Gastrocnemius medialis (tissue), 4 donors: Measurements from ENCODE around the gene MED6.

ENCODE experiments used
- POLR2A ChIP-seq, 2 donors: fragments of 450-650 bp; IDR thresholded peaks; one replicate each; pipeline ENCODE4 v1.6.1; 2017; ENCODE audit warnings: antibody characterized with exemption in 2 of 2, mild to moderate bottlenecking in 2 of 2, moderate library complexity in 2 of 2
- TF ChIP-seq, protein P1 (sequence below), 5 experiments: fragments of 450-650 bp in 3 of 5; fragments of 200-600 bp in 2 of 5; sonication (generic) in 2 of 5; IDR thresholded peaks in 4 of 5; conservative IDR thresholded peaks in 1 of 5; 1 replicate in 4 of 5; 2 replicates in 1 of 5; pipeline ENCODE4 v1.5.1; 2016 to 2019; ENCODE audit warnings: antibody characterized with exemption in 5 of 5, mild to moderate bottlenecking in 3 of 5, moderate library complexity in 3 of 5

DNA sequence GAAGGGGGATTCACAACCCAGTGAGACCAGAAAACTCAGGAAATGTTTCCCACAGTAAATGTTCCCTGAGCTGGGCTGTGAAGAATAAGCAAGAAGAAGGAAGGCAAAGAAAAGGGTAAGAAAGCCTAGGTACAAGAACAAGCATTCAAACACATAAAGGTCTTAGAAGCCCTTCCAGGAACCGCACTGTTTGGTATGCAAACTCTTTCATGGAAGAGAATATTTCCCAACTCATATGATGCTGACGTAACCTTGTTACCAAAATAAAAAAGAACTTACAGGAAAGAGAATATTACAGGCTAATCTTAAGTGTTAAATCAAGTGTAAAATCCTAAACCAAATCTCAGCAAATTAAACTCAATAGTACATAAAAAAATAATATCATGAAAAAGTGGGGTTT is 23.6 kb downstream of the MED6 start:
- no peak for TF ChIP-seq POLR2A (IDR thresholded peaks at IDR 0.05)
- TF ChIP-seq, protein P1, sequence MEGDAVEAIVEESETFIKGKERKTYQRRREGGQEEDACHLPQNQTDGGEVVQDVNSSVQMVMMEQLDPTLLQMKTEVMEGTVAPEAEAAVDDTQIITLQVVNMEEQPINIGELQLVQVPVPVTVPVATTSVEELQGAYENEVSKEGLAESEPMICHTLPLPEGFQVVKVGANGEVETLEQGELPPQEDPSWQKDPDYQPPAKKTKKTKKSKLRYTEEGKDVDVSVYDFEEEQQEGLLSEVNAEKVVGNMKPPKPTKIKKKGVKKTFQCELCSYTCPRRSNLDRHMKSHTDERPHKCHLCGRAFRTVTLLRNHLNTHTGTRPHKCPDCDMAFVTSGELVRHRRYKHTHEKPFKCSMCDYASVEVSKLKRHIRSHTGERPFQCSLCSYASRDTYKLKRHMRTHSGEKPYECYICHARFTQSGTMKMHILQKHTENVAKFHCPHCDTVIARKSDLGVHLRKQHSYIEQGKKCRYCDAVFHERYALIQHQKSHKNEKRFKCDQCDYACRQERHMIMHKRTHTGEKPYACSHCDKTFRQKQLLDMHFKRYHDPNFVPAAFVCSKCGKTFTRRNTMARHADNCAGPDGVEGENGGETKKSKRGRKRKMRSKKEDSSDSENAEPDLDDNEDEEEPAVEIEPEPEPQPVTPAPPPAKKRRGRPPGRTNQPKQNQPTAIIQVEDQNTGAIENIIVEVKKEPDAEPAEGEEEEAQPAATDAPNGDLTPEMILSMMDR (IDR thresholded peaks at IDR 0.05 in 4 of 5, conservative IDR thresholded peaks at IDR 0.05 in 1 of 5) = no peak
